Measurements from ENCODE around the gene RAB17.

DNA sequence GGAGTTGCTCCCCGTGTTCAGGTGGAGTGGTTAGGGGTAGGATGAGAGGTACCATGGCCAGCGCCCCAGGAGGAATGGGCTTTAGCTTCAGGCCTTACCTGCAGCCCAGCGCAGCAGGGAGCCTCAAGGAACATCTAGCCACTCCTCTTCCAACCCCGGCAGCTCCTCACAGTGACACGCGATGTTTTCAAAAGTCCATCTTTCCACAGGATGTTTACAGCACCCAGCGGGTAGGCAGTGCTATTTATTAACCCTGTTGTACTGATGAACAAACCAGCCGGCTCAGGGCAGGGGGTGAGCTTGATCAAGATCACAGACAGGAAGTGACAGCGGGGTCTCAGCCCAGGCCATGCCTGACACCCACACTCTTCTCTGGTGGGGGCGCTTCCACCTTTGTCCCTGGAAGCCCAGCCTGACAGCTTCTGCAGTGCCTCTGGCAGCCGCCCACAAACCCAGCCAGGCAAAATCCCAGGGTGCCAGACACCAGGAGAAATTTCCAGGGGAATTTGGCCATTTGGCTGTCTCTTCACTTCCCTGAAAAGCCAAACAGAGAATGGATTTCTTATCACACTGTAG, 42.6 kb downstream of the RAB17 start:
- TF ChIP-seq POLR2A (IDR thresholded peaks at IDR 0.05; ENCODE audit: extremely low read depth, insufficient read length), result no peak
- TF ChIP-seq, protein P1, sequence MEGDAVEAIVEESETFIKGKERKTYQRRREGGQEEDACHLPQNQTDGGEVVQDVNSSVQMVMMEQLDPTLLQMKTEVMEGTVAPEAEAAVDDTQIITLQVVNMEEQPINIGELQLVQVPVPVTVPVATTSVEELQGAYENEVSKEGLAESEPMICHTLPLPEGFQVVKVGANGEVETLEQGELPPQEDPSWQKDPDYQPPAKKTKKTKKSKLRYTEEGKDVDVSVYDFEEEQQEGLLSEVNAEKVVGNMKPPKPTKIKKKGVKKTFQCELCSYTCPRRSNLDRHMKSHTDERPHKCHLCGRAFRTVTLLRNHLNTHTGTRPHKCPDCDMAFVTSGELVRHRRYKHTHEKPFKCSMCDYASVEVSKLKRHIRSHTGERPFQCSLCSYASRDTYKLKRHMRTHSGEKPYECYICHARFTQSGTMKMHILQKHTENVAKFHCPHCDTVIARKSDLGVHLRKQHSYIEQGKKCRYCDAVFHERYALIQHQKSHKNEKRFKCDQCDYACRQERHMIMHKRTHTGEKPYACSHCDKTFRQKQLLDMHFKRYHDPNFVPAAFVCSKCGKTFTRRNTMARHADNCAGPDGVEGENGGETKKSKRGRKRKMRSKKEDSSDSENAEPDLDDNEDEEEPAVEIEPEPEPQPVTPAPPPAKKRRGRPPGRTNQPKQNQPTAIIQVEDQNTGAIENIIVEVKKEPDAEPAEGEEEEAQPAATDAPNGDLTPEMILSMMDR (IDR thresholded peaks at IDR 0.05; ENCODE audit: low read depth, low read length), result no peak
- TF ChIP-seq, protein P2, sequence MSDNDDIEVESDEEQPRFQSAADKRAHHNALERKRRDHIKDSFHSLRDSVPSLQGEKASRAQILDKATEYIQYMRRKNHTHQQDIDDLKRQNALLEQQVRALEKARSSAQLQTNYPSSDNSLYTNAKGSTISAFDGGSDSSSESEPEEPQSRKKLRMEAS (IDR thresholded peaks at IDR 0.05; ENCODE audit: low read depth, low read length), result no peak
